ENCODE data around the gene ZNF93. TPM values are rescaled to one million over a fixed set of nuclear protein-coding genes. Genes with fewer than 3 reads are reported as not detected.

The ZNF93 gene
- total and polyA plus RNA-seq, 2 of the 13 experiments (the other 11 are each of a cell fraction or from before 2014, with no cell fraction given): 0.49 to 0.66 TPM

- TF ChIP-seq, protein P1, sequence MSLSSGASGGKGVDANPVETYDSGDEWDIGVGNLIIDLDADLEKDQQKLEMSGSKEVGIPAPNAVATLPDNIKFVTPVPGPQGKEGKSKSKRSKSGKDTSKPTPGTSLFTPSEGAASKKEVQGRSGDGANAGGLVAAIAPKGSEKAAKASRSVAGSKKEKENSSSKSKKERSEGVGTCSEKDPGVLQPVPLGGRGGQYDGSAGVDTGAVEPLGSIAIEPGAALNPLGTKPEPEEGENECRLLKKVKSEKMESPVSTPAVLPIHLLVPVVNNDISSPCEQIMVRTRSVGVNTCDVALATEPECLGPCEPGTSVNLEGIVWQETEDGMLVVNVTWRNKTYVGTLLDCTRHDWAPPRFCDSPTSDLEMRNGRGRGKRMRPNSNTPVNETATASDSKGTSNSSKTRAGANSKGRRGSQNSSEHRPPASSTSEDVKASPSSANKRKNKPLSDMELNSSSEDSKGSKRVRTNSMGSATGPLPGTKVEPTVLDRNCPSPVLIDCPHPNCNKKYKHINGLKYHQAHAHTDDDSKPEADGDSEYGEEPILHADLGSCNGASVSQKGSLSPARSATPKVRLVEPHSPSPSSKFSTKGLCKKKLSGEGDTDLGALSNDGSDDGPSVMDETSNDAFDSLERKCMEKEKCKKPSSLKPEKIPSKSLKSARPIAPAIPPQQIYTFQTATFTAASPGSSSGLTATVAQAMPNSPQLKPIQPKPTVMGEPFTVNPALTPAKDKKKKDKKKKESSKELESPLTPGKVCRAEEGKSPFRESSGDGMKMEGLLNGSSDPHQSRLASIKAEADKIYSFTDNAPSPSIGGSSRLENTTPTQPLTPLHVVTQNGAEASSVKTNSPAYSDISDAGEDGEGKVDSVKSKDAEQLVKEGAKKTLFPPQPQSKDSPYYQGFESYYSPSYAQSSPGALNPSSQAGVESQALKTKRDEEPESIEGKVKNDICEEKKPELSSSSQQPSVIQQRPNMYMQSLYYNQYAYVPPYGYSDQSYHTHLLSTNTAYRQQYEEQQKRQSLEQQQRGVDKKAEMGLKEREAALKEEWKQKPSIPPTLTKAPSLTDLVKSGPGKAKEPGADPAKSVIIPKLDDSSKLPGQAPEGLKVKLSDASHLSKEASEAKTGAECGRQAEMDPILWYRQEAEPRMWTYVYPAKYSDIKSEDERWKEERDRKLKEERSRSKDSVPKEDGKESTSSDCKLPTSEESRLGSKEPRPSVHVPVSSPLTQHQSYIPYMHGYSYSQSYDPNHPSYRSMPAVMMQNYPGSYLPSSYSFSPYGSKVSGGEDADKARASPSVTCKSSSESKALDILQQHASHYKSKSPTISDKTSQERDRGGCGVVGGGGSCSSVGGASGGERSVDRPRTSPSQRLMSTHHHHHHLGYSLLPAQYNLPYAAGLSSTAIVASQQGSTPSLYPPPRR (CRISPR knock-in tag; IDR thresholded peaks at IDR 0.05; ENCODE audit: borderline replicate concordance): no peak; the same call in 1 of the 2 replicates
- TF ChIP-seq, protein P2, sequence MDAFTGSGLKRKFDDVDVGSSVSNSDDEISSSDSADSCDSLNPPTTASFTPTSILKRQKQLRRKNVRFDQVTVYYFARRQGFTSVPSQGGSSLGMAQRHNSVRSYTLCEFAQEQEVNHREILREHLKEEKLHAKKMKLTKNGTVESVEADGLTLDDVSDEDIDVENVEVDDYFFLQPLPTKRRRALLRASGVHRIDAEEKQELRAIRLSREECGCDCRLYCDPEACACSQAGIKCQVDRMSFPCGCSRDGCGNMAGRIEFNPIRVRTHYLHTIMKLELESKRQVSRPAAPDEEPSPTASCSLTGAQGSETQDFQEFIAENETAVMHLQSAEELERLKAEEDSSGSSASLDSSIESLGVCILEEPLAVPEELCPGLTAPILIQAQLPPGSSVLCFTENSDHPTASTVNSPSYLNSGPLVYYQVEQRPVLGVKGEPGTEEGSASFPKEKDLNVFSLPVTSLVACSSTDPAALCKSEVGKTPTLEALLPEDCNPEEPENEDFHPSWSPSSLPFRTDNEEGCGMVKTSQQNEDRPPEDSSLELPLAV (CRISPR knock-in tag; conservative IDR thresholded peaks at IDR 0.05; ENCODE audit: low read depth): no peak
- TF ChIP-seq ZNF615 (CRISPR knock-in tag; IDR thresholded peaks at IDR 0.05; ENCODE audit: borderline replicate concordance): peak; percentile 16; the same call in 1 of the 2 replicates
- TF ChIP-seq IKZF4 (CRISPR knock-in tag; IDR thresholded peaks at IDR 0.05; ENCODE audit: borderline replicate concordance, low read depth, not compliant biosample characterization): no peak
- TF ChIP-seq CC2D1A (CRISPR knock-in tag; IDR thresholded peaks at IDR 0.05): no peak
- 0 out of 2 replicates have a peak, but pooled peaks have one; percentile 53 for TF ChIP-seq KAT8 (CRISPR knock-in tag; IDR thresholded peaks at IDR 0.05)
- no peak; the same call in 1 of the 2 replicates for TF ChIP-seq MAZ (IDR thresholded peaks at IDR 0.05; ENCODE audit: borderline replicate concordance, low read depth, low read length)
- no peak; the same call in 1 of the 2 replicates for TF ChIP-seq MAZ (CRISPR knock-in tag; IDR thresholded peaks at IDR 0.05; ENCODE audit: low read depth)
- peak; percentile 13; the same call in 1 of the 2 replicates for TF ChIP-seq KMT2B (CRISPR knock-in tag; IDR thresholded peaks at IDR 0.05)
- TF ChIP-seq FOXM1 (CRISPR knock-in tag; IDR thresholded peaks at IDR 0.05): no peak
- TF ChIP-seq SP2 (CRISPR knock-in tag; IDR thresholded peaks at IDR 0.05): peak; percentile 74
- no peak for TF ChIP-seq RFX3 (CRISPR knock-in tag; IDR thresholded peaks at IDR 0.05)
- TF ChIP-seq ZNF274 (CRISPR knock-in tag; IDR thresholded peaks at IDR 0.05): no peak
- TF ChIP-seq ELF1 (CRISPR knock-in tag; IDR thresholded peaks at IDR 0.05): no peak; the same call in 1 of the 2 replicates
- TF ChIP-seq MEIS2 (CRISPR knock-in tag; IDR thresholded peaks at IDR 0.05): no peak
- TF ChIP-seq GZF1 (CRISPR knock-in tag; IDR thresholded peaks at IDR 0.05): peak; percentile 38; the same call in 1 of the 2 replicates
- no peak; the same call in 1 of the 2 replicates for TF ChIP-seq RAD21 (CRISPR knock-in tag; IDR thresholded peaks at IDR 0.05)
- TF ChIP-seq AGO1 (IDR thresholded peaks at IDR 0.05; ENCODE audit: low read depth, low read length, poor library complexity, severe bottlenecking): peak; percentile 32
- TF ChIP-seq ZBTB34 (CRISPR knock-in tag; IDR thresholded peaks at IDR 0.05): no peak
- TF ChIP-seq GFI1 (CRISPR knock-in tag; IDR thresholded peaks at IDR 0.05; ENCODE audit: borderline replicate concordance): no peak
- TF ChIP-seq HNRNPH1 (optimal IDR thresholded peaks at IDR 0.05; ENCODE audit: low read depth, low read length): no peak
- TF ChIP-seq RXRA (CRISPR knock-in tag; IDR thresholded peaks at IDR 0.05): peak; percentile 20; the same call in 1 of the 2 replicates
Observed at GRCh38 chr19:19865750-19866610, 34.8 kb upstream of the ZNF93 start, which contains the start of gene ZNF253 (continued).

All from HepG2 (cell line).